ENCODE measurements around the gene RGS11. TPM values are rescaled to one million over a fixed set of nuclear protein-coding genes. Genes with fewer than 3 reads are reported as not detected.

The RGS11 gene
- polyA plus RNA-seq, 1 donor from 2014 or later = 3.5 TPM

DNA sequence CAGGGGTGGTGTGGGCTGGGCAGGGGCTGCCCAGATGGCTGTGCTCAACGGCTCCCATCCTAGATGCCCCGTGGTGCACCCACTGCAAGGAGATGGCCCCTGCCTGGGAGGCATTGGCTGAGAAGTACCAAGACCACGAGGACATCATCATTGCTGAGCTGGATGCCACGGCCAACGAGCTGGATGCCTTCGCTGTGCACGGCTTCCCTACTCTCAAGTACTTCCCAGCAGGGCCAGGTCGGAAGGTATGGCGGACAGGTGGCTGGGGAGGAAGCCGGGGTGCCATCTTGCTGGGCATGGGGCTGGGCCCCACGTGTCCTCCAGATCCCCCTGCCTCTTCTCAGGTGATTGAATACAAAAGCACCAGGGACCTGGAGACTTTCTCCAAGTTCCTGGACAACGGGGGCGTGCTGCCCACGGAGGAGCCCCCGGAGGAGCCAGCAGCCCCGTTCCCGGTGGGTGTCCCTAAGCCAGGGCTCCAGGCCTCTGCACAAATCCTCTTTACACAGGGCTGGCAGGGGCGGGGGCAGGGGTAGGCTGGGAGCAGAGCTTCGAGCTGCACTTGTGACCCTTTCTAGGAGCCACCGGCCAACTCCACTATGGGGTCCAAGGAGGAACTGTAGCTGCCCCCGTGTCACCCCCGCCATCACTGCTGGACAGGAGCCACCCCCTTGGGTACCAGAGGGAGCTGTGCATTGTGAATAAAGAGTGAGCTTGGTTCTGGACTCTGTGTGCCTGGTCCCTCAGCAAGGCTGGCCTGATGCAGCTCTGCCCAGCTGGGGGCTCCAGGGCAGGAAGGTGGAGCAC, 10.9 kb upstream of the RGS11 start:
- Histone ChIP-seq H4K20me1 (ENCODE audit: insufficient read depth) (no peaks in the 10 kb centered on the region), H3K36me3 (ENCODE audit: insufficient read depth, low read length) (peaks cover 4% of the 10 kb centered on the region), H3K27ac (ENCODE audit: low read length) (no peak overlapping the region)

More for the DNA sequence above, 10.9 kb upstream of the RGS11 start:
- Histone ChIP-seq H3K4me2 (ENCODE audit: low read length) (no peak overlapping the region), H3K9me2 (ENCODE audit: insufficient read depth, low read length) (no peaks in the 10 kb centered on the region), H3K9ac (ENCODE audit: low read length) (no peak overlapping the region), H3K27me3 (ENCODE audit: insufficient read depth, low read depth, low read length) (peaks cover under 1% of the 10 kb centered on the region), H2AFZ (ENCODE audit: low read depth, low read length) (no peak overlapping the region), H3K79me2 (replicated peaks; ENCODE audit: insufficient read depth, low read length) (no peaks in the 10 kb centered on the region), H3F3A (ENCODE audit: insufficient read depth, low read length, poor library complexity, severe bottlenecking) (no peaks in the 10 kb centered on the region), H3K4me3 (ENCODE audit: low read length) (no peak overlapping the region), H3K9me3 (ENCODE audit: low read length) (no peaks in the 10 kb centered on the region)
- TF ChIP-seq, protein P1, sequence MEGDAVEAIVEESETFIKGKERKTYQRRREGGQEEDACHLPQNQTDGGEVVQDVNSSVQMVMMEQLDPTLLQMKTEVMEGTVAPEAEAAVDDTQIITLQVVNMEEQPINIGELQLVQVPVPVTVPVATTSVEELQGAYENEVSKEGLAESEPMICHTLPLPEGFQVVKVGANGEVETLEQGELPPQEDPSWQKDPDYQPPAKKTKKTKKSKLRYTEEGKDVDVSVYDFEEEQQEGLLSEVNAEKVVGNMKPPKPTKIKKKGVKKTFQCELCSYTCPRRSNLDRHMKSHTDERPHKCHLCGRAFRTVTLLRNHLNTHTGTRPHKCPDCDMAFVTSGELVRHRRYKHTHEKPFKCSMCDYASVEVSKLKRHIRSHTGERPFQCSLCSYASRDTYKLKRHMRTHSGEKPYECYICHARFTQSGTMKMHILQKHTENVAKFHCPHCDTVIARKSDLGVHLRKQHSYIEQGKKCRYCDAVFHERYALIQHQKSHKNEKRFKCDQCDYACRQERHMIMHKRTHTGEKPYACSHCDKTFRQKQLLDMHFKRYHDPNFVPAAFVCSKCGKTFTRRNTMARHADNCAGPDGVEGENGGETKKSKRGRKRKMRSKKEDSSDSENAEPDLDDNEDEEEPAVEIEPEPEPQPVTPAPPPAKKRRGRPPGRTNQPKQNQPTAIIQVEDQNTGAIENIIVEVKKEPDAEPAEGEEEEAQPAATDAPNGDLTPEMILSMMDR (IDR thresholded peaks at IDR 0.05; ENCODE audit: poor library complexity, severe bottlenecking) = no peak
- TF ChIP-seq RAD21 (conservative IDR thresholded peaks at IDR 0.05) (no peak), MXI1 (conservative IDR thresholded peaks at IDR 0.05; ENCODE audit: poor library complexity, severe bottlenecking) (no peak), TAF1 (IDR thresholded peaks at IDR 0.05; ENCODE audit: low read depth) (no peak), EZH2 (IDR thresholded peaks at IDR 0.05; ENCODE audit: borderline replicate concordance, insufficient read depth, low read length, poor library complexity, severe bottlenecking) (no peak), EP300 (conservative IDR thresholded peaks at IDR 0.05; ENCODE audit: poor library complexity, severe bottlenecking) (no peak), POLR2AphosphoS5 (IDR thresholded peaks at IDR 0.05) (no peak), SMC3 (conservative IDR thresholded peaks at IDR 0.05; ENCODE audit: poor library complexity) (no peak), REST (IDR thresholded peaks at IDR 0.05; ENCODE audit: borderline replicate concordance) (no peak)

Measured in neural cell (in vitro differentiated cells).